Osteocyte (in vitro differentiated cells): Measurements from ENCODE around the gene GOLGA3. TPM values are rescaled to one million over a fixed set of nuclear protein-coding genes. Genes with fewer than 3 reads are reported as not detected.

ENCODE experiments used
- DNase-seq: peaks from one replicate; pipeline ENCODE4 v3.0.0; 2021; ENCODE audit warnings: mixed read lengths; ENCODE audit not compliant: unreplicated experiment; ENCODE audit errors: extremely low spot score
- H3K27ac Mint-ChIP-seq: one replicate; pipeline ENCODE4 v1.8.0; 2021; ENCODE audit warnings: mild to moderate bottlenecking, mixed read lengths; ENCODE audit not compliant: unreplicated experiment
- H3K27me3 Mint-ChIP-seq: one replicate; pipeline ENCODE4 v1.8.0; 2021; ENCODE audit warnings: mixed read lengths; ENCODE audit not compliant: unreplicated experiment
- H3K36me3 Mint-ChIP-seq: one replicate; pipeline ENCODE4 v1.8.0; 2021; ENCODE audit warnings: mixed read lengths; ENCODE audit not compliant: unreplicated experiment
- H3K4me1 Mint-ChIP-seq: one replicate; pipeline ENCODE4 v1.8.0; 2021; ENCODE audit warnings: mixed read lengths; ENCODE audit not compliant: unreplicated experiment
- H3K4me3 Mint-ChIP-seq: one replicate; pipeline ENCODE4 v1.8.0; 2021; ENCODE audit warnings: mild to moderate bottlenecking, moderate library complexity, mixed read lengths; ENCODE audit not compliant: unreplicated experiment
- H3K9me3 Mint-ChIP-seq: one replicate; pipeline ENCODE4 v1.8.0; 2021; ENCODE audit warnings: mixed read lengths; ENCODE audit not compliant: unreplicated experiment
- total RNA-seq: library from RNA; stranded (reverse); gene quantifications from 2 replicates; pipeline ENCODE4 v1.2.1, GENCODE V29; 2021
- TF ChIP-seq, protein P1 (sequence below): fragments of 200-600 bp; sonication (generic); IDR thresholded peaks from 2 replicates; pipeline ENCODE4 v1.5.0; 2021; ENCODE audit warnings: antibody characterized with exemption, mild to moderate bottlenecking, moderate library complexity

GOLGA3 gene
- total RNA-seq, 1 donor from 2014 or later: 104 TPM

DNA sequence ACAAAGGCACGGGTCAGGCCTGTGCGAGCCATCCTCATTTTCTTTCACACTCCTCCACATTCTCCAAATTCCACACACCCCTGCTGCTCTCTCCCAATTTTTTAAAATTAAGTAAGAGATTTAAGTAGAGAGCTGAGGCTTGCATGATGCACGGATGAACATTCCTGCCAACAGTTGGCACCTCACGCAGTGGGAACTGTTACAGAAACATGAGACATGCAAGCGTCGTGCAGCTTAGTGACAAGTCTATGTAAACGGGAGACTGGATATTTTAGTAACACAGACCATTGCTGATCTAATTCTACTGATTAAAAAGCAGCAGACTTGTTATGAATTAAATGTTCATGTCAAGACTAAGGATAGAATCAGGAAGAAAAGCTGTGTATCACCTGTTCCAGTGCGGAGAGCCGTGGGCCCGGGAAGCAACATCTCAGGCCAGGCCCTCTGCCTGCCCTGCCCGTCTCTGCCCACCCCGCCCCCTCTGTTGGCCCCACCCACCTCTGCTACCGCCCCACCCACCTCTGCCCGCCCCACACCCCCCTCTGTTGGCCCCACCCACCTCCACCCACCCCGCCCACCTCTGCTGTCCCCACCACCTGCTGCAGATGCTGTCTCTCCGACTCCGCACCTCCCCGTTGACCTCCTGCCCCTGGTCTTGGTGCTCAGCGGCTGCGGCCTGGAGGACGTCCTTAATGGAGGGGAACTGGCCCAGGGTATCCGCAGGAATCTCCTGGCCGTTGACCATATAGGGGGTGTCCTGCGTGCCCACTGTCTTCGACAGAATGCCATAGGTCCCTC is 21.2 kb downstream of the GOLGA3 start:
- no peaks in the 10 kb centered on the region for H3K27me3 Mint-ChIP-seq
- H3K36me3 Mint-ChIP-seq: peaks cover 55% of the 10 kb centered on the region
- H3K4me1 Mint-ChIP-seq: no peaks in the 10 kb centered on the region
- no peaks in the 10 kb centered on the region for H3K9me3 Mint-ChIP-seq
- TF ChIP-seq, protein P1, sequence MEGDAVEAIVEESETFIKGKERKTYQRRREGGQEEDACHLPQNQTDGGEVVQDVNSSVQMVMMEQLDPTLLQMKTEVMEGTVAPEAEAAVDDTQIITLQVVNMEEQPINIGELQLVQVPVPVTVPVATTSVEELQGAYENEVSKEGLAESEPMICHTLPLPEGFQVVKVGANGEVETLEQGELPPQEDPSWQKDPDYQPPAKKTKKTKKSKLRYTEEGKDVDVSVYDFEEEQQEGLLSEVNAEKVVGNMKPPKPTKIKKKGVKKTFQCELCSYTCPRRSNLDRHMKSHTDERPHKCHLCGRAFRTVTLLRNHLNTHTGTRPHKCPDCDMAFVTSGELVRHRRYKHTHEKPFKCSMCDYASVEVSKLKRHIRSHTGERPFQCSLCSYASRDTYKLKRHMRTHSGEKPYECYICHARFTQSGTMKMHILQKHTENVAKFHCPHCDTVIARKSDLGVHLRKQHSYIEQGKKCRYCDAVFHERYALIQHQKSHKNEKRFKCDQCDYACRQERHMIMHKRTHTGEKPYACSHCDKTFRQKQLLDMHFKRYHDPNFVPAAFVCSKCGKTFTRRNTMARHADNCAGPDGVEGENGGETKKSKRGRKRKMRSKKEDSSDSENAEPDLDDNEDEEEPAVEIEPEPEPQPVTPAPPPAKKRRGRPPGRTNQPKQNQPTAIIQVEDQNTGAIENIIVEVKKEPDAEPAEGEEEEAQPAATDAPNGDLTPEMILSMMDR: no peak
- DNase-seq: no peak
- H3K27ac Mint-ChIP-seq: no peak overlapping the region
- H3K4me3 Mint-ChIP-seq: no peak overlapping the region

DNA sequence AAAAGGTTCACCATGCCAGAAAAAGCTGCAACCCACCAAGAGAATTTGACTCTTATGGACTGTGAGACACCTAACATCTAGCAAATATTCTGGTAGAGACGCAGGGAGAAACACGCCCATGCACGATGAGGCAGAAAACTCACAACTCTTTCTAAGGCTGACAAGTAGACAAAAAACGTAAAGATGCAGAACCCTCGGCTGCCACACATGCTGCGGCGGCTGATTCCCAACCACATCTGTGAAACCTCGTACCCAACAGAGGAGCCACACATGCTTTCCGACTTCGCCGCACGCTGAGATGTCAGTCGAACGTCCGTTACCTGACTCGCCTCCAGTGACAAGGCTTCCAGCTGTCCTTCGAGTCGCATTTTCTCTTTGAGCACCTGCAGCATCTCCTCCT is 21.8 kb downstream of the GOLGA3 start:
- H3K9me3 Mint-ChIP-seq: no peaks in the 10 kb centered on the region
- TF ChIP-seq, protein P1: no peak
- no peak overlapping the region for H3K27ac Mint-ChIP-seq
- H3K4me3 Mint-ChIP-seq: no peak overlapping the region
- no peaks in the 10 kb centered on the region for H3K4me1 Mint-ChIP-seq
- H3K36me3 Mint-ChIP-seq: peaks cover 54% of the 10 kb centered on the region
- no peak for DNase-seq
- no peaks in the 10 kb centered on the region for H3K27me3 Mint-ChIP-seq

DNA sequence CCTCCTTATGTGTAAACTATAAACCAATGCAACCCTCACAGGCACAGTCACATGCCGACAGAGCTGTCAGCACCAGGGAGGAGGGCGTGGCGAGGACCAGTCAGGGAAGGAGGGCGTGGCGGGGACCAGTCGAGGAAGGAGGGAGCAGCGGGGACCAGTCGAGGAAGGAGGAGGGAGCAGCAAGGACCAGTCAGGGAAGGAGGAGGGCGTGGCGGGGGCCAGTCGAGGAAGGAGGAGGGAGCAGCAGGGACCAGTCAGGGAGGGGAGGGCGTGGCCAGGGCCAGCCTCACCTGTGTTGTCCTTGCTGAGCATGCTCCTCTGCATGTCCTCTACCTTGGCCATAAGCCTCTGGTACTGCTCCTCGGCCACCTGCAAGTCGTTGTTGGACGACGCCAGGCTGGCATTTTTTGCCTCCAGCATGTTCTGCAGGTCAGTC is 24.2 kb downstream of the GOLGA3 start:
- no peak overlapping the region for H3K27ac Mint-ChIP-seq
- TF ChIP-seq, protein P1: no peak
- no peak for DNase-seq
- H3K36me3 Mint-ChIP-seq: peaks cover 63% of the 10 kb centered on the region
- no peaks in the 10 kb centered on the region for H3K4me1 Mint-ChIP-seq
- H3K4me3 Mint-ChIP-seq: no peak overlapping the region
- no peaks in the 10 kb centered on the region for H3K27me3 Mint-ChIP-seq
- no peaks in the 10 kb centered on the region for H3K9me3 Mint-ChIP-seq

DNA sequence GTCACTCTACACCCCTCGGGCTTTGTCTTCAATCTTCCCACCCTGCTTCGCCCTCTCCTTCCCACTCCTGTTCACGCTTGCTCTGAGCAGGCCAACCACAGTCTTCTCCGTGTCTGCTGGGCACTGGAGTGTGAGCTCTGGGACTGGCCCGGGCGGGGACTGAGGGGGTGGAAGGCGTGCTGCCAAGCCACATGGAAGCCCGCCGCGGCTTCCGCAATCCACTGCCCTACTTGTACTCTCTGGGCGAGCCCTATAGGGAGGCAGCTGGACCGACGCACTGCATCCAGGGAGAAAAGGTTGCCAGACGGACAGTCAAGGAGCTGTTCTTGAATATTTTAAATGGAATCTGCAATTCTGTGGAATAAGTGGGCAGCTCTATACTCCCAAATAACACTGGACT is 24.8 kb downstream of the GOLGA3 start:
- Mint-ChIP-seq H3K4me3 (no peak overlapping the region), H3K9me3 (no peaks in the 10 kb centered on the region), H3K27ac (no peak overlapping the region), H3K4me1 (no peaks in the 10 kb centered on the region), H3K36me3 (peaks cover 62% of the 10 kb centered on the region), H3K27me3 (no peaks in the 10 kb centered on the region)
- no peak for DNase-seq
- TF ChIP-seq, protein P1: no peak

DNA sequence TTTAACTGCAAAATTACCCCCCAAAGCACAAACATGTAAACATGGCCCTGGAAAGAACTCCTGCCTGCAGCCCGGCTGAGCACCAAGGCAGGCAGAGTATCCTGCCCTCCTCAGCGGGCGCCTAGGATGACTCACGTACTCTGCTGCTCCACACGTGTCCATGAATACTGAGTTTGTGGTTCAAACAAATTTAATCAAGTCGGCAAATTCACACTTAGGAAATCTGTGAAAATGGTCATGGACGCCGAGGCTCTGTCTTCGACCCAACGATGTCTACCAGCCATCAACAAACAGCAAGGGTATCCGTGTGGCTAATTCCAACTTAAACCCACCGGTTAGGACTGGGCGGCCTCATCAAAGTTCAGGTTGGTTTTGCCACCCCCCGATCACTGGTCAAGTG is 25.5 kb downstream of the GOLGA3 start:
- TF ChIP-seq, protein P1: no peak
- H3K27ac Mint-ChIP-seq: no peak overlapping the region

More for the DNA sequence above, 25.5 kb downstream of the GOLGA3 start:
- no peaks in the 10 kb centered on the region for H3K9me3 Mint-ChIP-seq
- no peaks in the 10 kb centered on the region for H3K4me1 Mint-ChIP-seq
- no peak for DNase-seq
- peaks cover 57% of the 10 kb centered on the region for H3K36me3 Mint-ChIP-seq
- no peaks in the 10 kb centered on the region for H3K27me3 Mint-ChIP-seq
- H3K4me3 Mint-ChIP-seq: no peak overlapping the region
